ENCODE measurements around the gene CKAP4.

The CKAP4 gene, protein sequence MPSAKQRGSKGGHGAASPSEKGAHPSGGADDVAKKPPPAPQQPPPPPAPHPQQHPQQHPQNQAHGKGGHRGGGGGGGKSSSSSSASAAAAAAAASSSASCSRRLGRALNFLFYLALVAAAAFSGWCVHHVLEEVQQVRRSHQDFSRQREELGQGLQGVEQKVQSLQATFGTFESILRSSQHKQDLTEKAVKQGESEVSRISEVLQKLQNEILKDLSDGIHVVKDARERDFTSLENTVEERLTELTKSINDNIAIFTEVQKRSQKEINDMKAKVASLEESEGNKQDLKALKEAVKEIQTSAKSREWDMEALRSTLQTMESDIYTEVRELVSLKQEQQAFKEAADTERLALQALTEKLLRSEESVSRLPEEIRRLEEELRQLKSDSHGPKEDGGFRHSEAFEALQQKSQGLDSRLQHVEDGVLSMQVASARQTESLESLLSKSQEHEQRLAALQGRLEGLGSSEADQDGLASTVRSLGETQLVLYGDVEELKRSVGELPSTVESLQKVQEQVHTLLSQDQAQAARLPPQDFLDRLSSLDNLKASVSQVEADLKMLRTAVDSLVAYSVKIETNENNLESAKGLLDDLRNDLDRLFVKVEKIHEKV

GRCh38 chr12:106247674-106248311 is at the start of gene CKAP4:
CKAP4 (minus strand) TSS chr12:106248020; CDS start chr12:106247851, 169 bp downstream.
- peak; percentile 85 for DNase-seq (ENCODE audit: low read depth)
- TF ChIP-seq, protein P1, sequence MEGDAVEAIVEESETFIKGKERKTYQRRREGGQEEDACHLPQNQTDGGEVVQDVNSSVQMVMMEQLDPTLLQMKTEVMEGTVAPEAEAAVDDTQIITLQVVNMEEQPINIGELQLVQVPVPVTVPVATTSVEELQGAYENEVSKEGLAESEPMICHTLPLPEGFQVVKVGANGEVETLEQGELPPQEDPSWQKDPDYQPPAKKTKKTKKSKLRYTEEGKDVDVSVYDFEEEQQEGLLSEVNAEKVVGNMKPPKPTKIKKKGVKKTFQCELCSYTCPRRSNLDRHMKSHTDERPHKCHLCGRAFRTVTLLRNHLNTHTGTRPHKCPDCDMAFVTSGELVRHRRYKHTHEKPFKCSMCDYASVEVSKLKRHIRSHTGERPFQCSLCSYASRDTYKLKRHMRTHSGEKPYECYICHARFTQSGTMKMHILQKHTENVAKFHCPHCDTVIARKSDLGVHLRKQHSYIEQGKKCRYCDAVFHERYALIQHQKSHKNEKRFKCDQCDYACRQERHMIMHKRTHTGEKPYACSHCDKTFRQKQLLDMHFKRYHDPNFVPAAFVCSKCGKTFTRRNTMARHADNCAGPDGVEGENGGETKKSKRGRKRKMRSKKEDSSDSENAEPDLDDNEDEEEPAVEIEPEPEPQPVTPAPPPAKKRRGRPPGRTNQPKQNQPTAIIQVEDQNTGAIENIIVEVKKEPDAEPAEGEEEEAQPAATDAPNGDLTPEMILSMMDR (conservative IDR thresholded peaks at IDR 0.05; ENCODE audit: low read length): no peak
- peak within 1 kb of the TSS; percentile 87 for H3K4me3 ChIP-seq (ENCODE audit: low read length)

DNA sequence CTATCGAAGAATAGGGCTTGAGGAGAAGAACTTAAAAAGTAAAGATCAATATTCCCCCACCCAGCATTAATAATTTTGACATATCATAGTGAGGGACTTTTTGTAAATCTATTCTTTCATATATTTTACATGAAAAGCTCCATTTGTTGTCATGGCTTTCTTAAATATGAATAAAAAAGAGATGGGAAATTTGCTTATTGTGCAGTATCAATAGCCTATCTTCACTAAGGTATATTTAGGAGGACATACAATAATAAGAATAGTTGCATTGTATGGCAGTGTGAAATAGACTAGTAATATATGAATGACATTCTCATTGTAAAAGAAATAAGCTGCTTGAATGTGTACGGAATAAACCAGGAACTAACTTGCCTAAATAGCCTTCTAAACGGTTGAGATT is 49.3 kb upstream of the CKAP4 start:
- TF ChIP-seq, protein P1 (conservative IDR thresholded peaks at IDR 0.05; ENCODE audit: low read length): no peak
- no peak for DNase-seq (ENCODE audit: low read depth)
- no peak overlapping the region for H3K4me3 ChIP-seq (ENCODE audit: low read length)

- H3K4me3 ChIP-seq (ENCODE audit: low read length): no peak overlapping the region
- peak; percentile 89 for DNase-seq (ENCODE audit: low read depth)
- TF ChIP-seq, protein P1 (conservative IDR thresholded peaks at IDR 0.05; ENCODE audit: low read length): no peak
Measured at GRCh38 chr12:106296179-106296877, 48.5 kb upstream of the CKAP4 start.

DNA sequence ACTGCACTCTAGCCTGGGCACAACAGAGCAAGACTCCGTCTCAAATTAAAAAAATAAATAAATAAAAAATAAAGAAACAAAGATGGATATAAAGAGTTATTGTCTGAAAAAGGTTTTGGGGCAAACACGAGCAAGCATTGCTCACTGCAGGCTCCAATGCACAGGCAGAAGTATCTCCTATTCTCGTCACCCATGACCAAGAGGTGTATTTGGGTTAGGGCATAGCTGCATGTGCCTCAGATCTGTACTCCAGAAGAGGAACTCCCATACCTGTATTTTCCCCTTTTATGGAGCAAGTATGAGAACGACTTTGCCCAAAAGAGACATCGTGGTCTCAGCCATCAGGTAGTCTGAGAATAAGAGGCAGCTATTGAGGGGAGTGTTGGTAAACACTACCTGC is 44.5 kb upstream of the CKAP4 start:
- H3K4me3 ChIP-seq (ENCODE audit: low read length): no peak overlapping the region
- TF ChIP-seq, protein P1 (conservative IDR thresholded peaks at IDR 0.05; ENCODE audit: low read length): no peak
- no peak for DNase-seq (ENCODE audit: low read depth)

DNA sequence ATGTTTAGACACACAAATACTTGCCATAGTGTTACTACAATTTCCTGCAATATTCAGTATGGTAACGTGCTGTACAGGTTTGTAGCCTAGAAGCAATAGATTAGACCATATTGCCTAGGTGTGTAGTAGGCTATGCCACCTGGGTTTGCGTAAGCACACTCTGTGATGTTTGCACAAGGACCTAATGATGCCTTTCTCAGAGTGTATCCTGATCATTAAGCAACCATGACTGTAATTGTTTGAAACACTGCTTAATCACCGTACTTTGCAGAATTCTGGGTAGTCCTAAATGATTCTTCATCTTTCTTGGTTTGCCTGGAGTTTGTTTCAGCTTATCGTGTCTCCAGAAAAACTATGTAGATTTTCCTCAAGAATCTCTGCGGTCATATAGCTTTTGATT is 43.5 kb upstream of the CKAP4 start:
- H3K4me3 ChIP-seq (ENCODE audit: low read length): no peak overlapping the region
- TF ChIP-seq, protein P1 (conservative IDR thresholded peaks at IDR 0.05; ENCODE audit: low read length): no peak
- DNase-seq (ENCODE audit: low read depth): no peak

DNA sequence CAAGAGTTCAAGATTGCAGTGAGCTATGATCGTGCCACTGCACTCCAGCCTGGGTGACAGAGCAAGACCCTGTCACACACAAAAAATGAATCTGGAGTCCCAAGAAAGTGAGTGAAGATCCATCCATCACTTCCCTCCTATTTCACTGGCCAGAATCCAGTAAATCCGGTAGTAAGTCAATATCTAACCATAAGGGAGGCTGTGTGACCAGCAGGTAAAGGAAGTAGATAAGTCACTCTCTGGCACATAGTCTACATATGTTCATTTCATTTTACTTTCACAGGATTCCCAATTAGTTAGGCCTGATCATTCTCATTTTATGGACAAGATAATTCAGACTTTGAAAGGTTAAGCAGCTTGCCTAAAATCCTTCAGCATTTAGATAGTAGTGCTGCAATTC is 42.8 kb upstream of the CKAP4 start:
- H3K4me3 ChIP-seq (ENCODE audit: low read length): no peak overlapping the region
- TF ChIP-seq, protein P1 (conservative IDR thresholded peaks at IDR 0.05; ENCODE audit: low read length): no peak
- no peak for DNase-seq (ENCODE audit: low read depth)

Data from AG10803 (cell line).